Measurements from ENCODE around the gene CNGA2. TPM values are rescaled to one million over a fixed set of nuclear protein-coding genes. Genes with fewer than 3 reads are reported as not detected.

CNGA2 gene
- total and polyA plus RNA-seq, 10 of the 15 experiments (the other 5 are each of a cell fraction or from before 2014, with no cell fraction given) = not detected

DNA sequence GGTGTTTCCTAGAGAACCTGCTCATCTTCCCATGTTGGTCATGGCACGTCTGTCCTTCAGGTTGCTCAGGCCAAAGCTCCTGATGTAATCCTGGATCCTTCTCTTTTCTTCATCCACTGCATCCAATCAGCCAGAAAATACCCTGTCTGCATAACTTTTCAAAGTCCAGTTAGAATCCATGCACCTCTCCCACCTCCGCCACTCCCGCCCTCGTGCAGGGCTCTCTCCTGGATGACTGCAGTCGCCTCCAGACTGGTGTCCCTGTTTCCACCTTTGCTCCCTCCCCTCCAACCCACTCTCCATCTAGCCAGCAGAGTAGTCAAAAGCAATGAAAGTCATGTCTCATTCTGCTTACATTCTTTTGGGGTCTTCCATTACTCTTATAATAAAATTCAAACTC is 16.0 kb downstream of the CNGA2 start (continued):
- TF ChIP-seq BHLHE40 (IDR thresholded peaks at IDR 0.05; ENCODE audit: borderline replicate concordance in 1 of 2, low read depth in 2 of 2, low read length in 1 of 2) (no peak), SP1 (IDR thresholded peaks at IDR 0.05; ENCODE audit: low read depth, low read length) (no peak), HSF1 (IDR thresholded peaks at IDR 0.05; ENCODE audit: low read depth, low read length) (no peak), CBX3 (IDR thresholded peaks at IDR 0.05; ENCODE audit: borderline replicate concordance, low read depth) (no peak)

DNA sequence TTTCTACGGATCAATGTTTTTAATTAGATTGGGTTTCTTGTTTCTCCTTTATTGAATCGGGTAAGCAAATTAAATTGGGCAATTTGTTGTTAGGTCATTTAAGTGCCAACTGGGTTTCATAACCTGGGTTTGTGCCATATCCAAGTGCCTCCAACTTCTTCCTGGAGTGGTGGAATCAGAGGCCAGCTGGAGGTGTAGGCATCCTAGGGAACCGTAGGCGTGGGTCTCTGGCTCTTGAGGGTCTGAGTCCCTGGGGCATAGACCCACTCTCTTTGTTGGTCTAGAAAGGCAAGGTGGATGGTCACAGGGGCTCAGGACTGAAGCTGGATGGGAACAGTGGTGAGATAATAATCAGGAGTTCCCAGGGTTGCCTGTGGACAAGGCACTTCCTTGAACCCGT is 18.3 kb downstream of the CNGA2 start:
- intact Hi-C loops (cut with micrococcal nuclease; ENCODE audit: unreplicated experiment) = loop anchor here (1.0 to 10.0 kb wide), 3 partner anchors 880 to 1172 kb away; no protein-coding TSS in a partner anchor
- Histone ChIP-seq H3K9me3 (replicated peaks; ENCODE audit: control insufficient read depth, insufficient read depth, low read length) (no peaks in the 10 kb centered on the region), H3K27me3 (replicated peaks in 1 of 2; ENCODE audit: control insufficient read depth in 2 of 2, insufficient read depth in 2 of 2, low read length in 1 of 2) (no peaks in the 10 kb centered on the region; a peak in 1 of 4 replicates), H3K9ac (ENCODE audit: control insufficient read depth, insufficient read depth, low read length) (no peak overlapping the region), H3K36me3 (ENCODE audit: control insufficient read depth in 2 of 2, insufficient read depth in 2 of 2, low read length in 1 of 2) (no peaks in the 10 kb centered on the region), H3K4me1 (ENCODE audit: control insufficient read depth, insufficient read depth, low read length) (no peaks in the 10 kb centered on the region), H3K27ac (ENCODE audit: control insufficient read depth, insufficient read depth) (no peak overlapping the region), H3K79me2 (ENCODE audit: control insufficient read depth, insufficient read depth, low read length) (no peaks in the 10 kb centered on the region), H3K4me3 (no peak overlapping the region), H2AFZ (ENCODE audit: control insufficient read depth, low read depth, low read length) (no peak overlapping the region), H3K4me2 (ENCODE audit: control insufficient read depth, insufficient read depth) (no peak overlapping the region), H4K20me1 (ENCODE audit: control insufficient read depth, insufficient read depth) (no peaks in the 10 kb centered on the region)
- DNase-seq (ENCODE audit: low read depth, low spot score) (no peak), FAIRE-seq (no peak), ATAC-seq (no peak)
- in situ Hi-C loops (cut with MboI) = loop anchor here (5.0 to 10.0 kb wide), 2 partner anchors 889 to 1172 kb away; no protein-coding TSS in a partner anchor
- ChIA-PET SMC1A (ENCODE audit: uncharacterized antibody, unreplicated experiment) (interaction anchor here (0.8 to 1.6 kb wide), 4 partner anchors 8 to 1067 kb away, joined by 3 to 8 read pairs (median 4); no protein-coding TSS in a partner anchor), RAD21 (ENCODE audit: unreplicated experiment) (interaction anchor here (4.3 kb wide), 1 partner anchor 879 kb away, joined by 23 read pairs; no protein-coding TSS in a partner anchor), CTCF (interaction anchor here (1.0 to 5.6 kb wide), 11 partner anchors 12 to 1068 kb away, joined by 3 to 55 read pairs (median 3); no protein-coding TSS in a partner anchor), POLR2A (no interaction called here)
- no TSS peak for BruUV-seq (replicated peaks)
- 16% methylated on average over 5 of the region's 5 CpGs for WGBS (ENCODE audit: insufficient coverage, insufficient replicate concordance, low lambda C conversion rate, missing lambda C conversion rate)
- TF ChIP-seq NFIC (IDR thresholded peaks at IDR 0.05; ENCODE audit: low read depth, low read length) = no peak
- TF ChIP-seq, protein P1, sequence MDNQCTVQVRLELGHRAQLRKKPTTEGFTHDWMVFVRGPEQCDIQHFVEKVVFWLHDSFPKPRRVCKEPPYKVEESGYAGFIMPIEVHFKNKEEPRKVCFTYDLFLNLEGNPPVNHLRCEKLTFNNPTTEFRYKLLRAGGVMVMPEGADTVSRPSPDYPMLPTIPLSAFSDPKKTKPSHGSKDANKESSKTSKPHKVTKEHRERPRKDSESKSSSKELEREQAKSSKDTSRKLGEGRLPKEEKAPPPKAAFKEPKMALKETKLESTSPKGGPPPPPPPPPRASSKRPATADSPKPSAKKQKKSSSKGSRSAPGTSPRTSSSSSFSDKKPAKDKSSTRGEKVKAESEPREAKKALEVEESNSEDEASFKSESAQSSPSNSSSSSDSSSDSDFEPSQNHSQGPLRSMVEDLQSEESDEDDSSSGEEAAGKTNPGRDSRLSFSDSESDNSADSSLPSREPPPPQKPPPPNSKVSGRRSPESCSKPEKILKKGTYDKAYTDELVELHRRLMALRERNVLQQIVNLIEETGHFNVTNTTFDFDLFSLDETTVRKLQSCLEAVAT (IDR thresholded peaks at IDR 0.05) = no peak
- no peak for TF ChIP-seq SUPT20H (IDR thresholded peaks at IDR 0.05; ENCODE audit: borderline replicate concordance, control insufficient read depth, low read depth, low read length)
- TF ChIP-seq HDAC2 (IDR thresholded peaks at IDR 0.05) = no peak
- TF ChIP-seq ESRRA (IDR thresholded peaks at IDR 0.05; ENCODE audit: low read length) = no peak
- TF ChIP-seq POLR2A (IDR thresholded peaks at IDR 0.05; ENCODE audit: low read depth, low read length) = no peak
- no peak for TF ChIP-seq ZNF207 (IDR thresholded peaks at IDR 0.05; ENCODE audit: borderline replicate concordance)
- no peak for TF ChIP-seq CHD2 (IDR thresholded peaks at IDR 0.05; ENCODE audit: borderline replicate concordance, low read depth, low read length)
- TF ChIP-seq CBX3 (IDR thresholded peaks at IDR 0.05; ENCODE audit: borderline replicate concordance, low read depth) = no peak
- TF ChIP-seq NFYB (IDR thresholded peaks at IDR 0.05; ENCODE audit: insufficient read depth, low read depth, low read length) = no peak
- no peak for TF ChIP-seq SMAD1 (IDR thresholded peaks at IDR 0.05; ENCODE audit: low read depth, partially characterized antibody)
- TF ChIP-seq RUNX3 (IDR thresholded peaks at IDR 0.05; ENCODE audit: low read length) = no peak
- TF ChIP-seq BCL11A (IDR thresholded peaks at IDR 0.05; ENCODE audit: low read depth, low read length) = no peak
- no peak for TF ChIP-seq FOXM1 (IDR thresholded peaks at IDR 0.05; ENCODE audit: low read depth, low read length)
- no peak for TF ChIP-seq RBBP5 (conservative IDR thresholded peaks at IDR 0.05)
- TF ChIP-seq FOS (IDR thresholded peaks at IDR 0.05; ENCODE audit: borderline replicate concordance, extremely low read depth, insufficient read length) = no peak

Data from GM12878 (cell line).